ENCODE results near the gene MGLL. TPM values are rescaled to one million over a fixed set of nuclear protein-coding genes. Genes with fewer than 3 reads are reported as not detected.

Gene MGLL
- total RNA-seq, 1 donor from 2014 or later: 83.5 TPM

DNA sequence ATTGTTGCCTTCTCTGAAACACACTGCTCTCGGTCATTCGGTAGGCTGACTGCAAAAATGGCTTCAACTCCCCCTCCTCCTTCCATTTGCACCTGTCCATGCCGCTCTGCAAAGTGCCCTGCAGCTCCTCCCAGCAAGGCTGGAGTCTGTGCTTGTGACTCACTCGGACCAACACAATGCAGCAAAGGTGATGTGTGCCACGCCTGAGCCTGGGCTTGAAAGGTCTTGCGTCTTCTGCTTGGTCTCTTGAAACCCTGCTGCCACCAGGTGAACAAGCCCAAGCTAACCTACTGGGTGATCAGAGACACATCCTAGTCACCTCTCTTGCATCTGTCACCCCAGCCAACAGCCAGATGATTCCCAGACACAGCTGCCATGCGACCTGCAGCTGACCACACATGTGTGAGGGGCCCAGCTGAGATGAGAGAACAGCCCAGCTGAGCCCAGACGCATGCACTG, 71.1 kb downstream of the MGLL start:
- no peak for DNase-seq
- ATAC-seq (ENCODE audit: poor library complexity): no peak
- intact Hi-C loops (cut with DNase I): no loop called here

DNA sequence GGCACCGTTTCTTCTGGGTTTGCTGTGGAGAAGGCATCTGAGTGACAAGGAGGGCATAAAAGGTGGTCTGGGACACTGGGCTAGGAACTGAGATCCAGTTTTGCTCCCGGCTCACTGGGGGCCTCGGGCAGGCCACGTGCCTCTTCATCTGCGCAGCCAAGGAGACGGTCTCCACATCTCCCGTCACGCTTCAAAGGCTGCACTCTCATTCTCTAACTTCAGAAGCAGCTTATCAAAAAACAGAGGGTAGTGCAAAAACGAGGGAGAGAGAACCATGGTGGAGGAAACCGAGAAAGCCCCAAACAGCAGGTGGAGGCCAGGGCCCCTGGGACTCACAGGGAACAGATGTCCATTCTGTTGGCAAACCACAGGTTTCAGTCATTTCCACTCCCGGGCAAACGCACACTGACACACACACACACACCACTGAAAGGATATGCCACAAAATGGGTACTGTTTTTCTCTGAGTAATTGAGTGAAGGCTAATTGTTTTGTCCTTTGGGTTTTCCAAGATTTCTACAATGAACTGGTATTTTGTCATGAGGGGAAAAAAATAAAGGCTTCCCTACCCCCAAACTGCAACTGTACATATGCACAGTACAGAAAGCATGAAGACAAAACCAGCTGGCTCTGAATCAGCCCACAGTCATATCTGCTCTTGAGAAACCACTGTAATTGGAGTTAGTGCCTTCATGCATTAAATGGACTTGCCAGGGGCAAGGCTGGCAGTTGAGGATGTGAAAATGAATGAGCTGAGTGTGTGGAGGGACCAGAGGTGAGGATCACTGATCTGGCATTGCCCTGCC, 71.9 kb downstream of the MGLL start:
- no peak for DNase-seq
- intact Hi-C loops (cut with DNase I): no loop called here
- no peak for ATAC-seq (ENCODE audit: poor library complexity)

DNA sequence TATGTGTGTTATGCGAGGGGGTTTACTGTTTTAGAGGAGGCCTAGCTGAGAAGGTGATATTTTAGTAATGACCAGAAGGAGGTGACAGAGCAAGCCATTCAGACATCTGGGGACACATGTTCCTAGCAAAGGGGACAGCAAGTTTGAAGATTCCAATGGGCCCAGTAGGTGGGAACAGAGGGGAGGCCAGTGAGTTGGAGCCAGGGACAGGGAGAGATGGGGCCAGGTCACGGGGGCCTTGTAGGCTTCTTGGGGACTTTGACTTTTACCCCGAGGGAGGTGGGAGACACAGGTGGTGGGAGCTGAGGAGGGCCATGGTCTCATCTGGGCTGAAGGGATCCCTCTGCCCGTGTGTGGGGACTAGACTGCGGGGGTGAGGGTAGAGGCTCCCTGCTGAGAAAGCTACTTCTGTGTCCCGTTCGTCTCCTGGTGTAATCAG, 72.5 kb downstream of the MGLL start:
- ATAC-seq (ENCODE audit: poor library complexity) (no peak), DNase-seq (no peak)

DNA sequence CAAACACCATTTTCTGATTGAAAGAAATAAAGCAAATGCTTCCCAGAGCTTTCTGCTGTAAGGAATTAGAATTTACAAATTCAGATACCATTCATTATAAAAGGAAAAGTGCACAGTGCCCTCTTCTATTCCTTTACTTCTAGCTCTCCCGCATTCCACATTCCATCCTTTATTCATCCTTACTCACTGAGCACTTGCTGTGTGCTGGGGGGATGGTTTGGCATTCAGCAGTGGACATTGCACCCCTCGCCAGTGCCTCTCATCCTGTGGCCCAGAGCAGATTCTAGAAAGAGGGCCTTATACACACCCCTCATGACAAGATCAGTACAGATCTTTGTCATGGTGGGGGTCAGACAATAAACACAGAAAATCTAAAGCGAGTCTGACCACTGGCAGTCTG, 73.0 kb downstream of the MGLL start:
- intact Hi-C loops (cut with DNase I): loop anchor here (5.0 to 10.0 kb wide), 2 partner anchors 52 to 65 kb away; no protein-coding TSS in a partner anchor
- ATAC-seq (ENCODE audit: poor library complexity) (no peak), DNase-seq (no peak)

More for the DNA sequence above, 72.5 kb downstream of the MGLL start:
- intact Hi-C loops (cut with DNase I): loop anchor here (5.0 to 10.0 kb wide), 2 partner anchors 53 to 65 kb away; no protein-coding TSS in a partner anchor

DNA sequence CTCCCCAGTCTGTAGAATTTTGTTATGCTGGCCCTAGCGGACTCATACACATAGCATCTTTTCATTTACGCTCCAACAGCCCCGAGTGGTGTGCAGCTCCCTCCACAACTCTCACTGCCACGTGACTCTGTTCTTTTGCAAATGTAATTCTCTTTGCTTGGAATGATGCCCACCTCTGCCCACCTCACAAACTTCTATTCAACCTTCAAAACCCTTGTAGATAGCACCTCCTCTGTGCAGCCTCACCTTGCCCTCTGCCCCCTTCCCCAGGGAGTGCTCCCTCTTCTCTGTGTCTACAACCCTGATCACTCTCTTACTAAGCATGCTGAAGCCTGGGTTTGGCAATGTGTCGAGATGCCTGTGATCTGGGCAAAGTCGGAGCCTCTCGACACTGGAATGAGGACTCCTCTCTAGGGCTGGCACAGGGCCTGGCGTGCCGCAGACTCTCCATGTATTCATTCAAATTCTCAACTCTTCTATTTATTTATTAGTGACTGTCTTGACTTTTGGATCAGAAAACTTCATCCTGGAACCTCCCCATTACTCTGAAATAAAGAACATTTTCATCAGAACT, 73.5 kb downstream of the MGLL start:
- DNase-seq (peak; percentile 73), ATAC-seq (ENCODE audit: poor library complexity) (peak; percentile 55)
- intact Hi-C loops (cut with DNase I): loop anchor here (5.0 to 10.0 kb wide), 2 partner anchors 52 to 66 kb away; no protein-coding TSS in a partner anchor

DNA sequence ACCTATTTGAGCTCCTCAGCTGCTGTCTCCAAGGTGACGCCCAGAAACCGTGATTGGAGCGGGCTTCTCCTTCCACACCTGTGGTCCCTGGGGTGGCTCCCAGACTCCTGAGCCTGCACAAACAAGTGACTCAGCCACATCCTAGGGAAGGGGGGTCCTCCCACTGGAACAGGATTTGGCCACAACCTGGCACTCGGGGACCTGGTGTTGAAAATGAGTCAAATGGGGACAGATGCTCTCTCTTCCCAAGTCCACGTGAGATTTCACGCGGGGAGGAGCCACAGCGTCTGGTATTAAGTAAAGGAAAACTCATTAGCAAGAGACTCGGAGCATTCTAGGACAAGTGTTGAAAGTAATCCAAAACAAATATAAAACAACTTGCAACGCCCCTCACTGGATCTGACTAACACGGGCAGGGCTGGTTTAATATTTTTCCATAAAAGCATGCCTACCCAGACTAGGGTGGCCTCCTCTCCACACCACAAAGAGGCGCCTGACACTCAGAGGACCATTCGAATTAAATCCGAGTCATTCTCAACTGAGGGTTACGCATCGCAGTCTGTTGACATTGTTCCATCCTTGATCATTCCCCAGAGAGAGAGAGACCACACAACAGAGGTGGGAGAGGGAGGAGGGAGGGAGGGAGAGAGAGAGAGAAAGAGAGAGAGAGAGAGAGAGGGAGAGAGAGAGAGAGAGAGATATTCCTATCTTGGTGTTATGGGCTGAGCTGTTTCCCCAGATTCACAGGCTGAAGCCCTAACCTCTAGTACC, 74.4 kb downstream of the MGLL start:
- peak; percentile 68 for ATAC-seq (ENCODE audit: poor library complexity)
- DNase-seq: peak; percentile 86
- intact Hi-C loops (cut with DNase I): loop anchor here (5.0 to 10.0 kb wide), 2 partner anchors 51 to 67 kb away; no protein-coding TSS in a partner anchor

DNA sequence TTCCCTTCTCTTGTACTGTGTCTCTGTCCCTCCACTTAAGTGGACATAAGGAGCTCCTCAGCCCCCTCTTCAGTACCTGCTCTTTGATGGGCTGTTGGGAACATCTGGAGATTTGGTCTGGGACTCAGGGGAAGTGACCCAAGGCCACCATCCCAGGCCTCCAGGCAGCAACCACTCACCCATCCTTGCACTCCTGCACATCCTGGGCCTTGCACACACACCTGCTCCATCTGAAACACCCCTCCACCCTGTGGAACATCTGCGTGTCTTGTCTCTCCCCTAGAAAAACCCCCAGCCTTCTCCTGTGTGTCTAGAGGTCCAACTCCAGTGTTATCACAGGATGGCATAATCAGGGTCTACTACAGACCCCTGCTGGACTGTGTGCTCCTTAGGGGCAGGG, 75.2 kb downstream of the MGLL start:
- ATAC-seq (ENCODE audit: poor library complexity) (no peak), DNase-seq (no peak)
- intact Hi-C loops (cut with DNase I): loop anchor here (5.0 to 10.0 kb wide), 2 partner anchors 50 to 68 kb away; no protein-coding TSS in a partner anchor

DNA sequence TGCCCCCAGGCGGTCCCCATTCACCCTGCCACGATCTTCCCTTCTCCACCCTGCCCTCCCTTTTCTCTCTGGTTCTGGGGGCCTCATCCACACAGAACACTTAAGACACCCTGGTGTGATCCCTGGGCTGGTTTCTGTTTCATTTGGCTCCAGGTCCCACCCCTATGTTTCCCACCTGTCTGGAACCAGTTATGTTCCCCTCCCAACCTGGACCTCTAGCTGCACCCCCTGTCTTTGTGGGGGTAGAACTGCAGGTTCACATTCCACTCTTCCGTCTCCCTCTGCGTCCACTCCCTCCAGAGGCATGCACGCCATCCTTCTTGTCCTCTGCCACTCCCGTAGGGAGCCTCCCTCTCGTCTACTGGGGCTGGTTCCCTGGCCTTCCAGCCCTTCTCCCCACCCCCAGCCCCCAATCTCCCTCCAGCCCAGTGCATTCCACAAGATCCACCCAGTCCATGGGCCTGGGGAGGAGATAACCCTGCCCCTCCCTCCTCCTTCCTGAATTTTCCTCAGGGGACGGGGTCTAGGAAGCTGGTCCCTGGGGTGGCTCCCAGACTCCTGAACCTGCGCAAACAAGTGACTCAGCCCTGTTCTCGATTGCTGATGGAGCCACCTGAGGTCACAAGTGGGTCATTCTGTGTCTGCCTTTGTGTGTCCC, 75.8 kb downstream of the MGLL start:
- intact Hi-C loops (cut with DNase I): loop anchor here (5.0 to 10.0 kb wide), 2 partner anchors 49 to 68 kb away; no protein-coding TSS in a partner anchor
- DNase-seq (no peak), ATAC-seq (ENCODE audit: poor library complexity) (peak; percentile 30)

DNA sequence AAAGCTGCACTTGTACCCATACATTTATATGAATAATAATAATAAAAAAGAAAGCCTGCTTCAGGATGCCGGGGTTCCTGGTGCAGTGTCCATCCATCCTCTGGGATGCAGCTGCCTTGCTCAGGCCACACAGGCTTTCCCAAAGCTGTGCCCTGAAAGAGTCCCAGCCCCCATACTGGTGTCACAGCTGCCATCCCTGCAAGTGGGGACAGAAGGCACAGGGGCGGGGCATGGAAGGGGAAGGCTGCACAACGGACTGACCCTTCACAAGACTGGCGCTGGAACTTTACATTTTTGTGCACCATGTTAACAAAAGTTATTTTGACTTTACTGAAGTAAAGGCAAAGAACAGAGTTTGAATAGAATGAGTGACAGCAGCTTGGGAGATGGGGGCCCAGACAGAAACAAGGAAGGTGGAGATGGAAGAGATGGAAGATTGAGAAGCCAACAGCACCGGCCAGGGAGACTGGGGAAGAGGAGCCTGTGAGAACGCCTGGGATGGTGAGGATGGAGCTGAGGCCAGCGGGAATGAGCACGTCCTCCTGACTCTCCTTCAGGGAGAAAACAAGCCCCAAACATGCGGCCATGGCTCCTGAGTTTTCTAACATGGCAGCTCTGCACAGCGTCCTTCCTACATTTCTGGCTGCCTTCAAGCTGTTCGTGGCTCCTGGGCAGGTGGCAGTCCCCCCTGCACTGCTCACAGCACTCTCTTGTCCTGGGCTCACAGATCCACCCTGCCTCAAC, 76.5 kb downstream of the MGLL start:
- DNase-seq (no peak), ATAC-seq (ENCODE audit: poor library complexity) (no peak)
- intact Hi-C loops (cut with DNase I): loop anchor here (5.0 to 10.0 kb wide), 2 partner anchors 49 to 69 kb away; no protein-coding TSS in a partner anchor

DNA sequence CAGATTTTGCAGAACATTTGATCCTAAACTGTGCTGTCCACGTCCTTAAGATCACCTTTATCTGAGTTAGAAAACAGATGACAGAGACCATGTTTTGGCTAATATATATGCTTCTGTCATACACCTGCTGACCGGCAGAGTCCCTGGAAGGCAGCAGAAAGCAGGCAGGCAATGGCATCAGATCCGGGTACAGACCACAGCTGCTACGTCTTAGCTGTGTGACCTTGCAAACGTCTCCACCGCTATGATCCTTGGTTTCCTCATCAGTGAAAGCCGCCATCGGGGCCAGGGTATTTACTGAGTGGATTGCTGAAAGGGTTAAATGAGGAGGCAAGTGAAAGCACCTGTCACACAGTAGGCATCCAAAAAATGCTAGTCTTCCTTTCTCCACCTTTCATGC, 77.4 kb downstream of the MGLL start:
- ATAC-seq (ENCODE audit: poor library complexity): no peak
- intact Hi-C loops (cut with DNase I): loop anchor here (5.0 to 10.0 kb wide), 2 partner anchors 48 to 70 kb away; no protein-coding TSS in a partner anchor
- DNase-seq: no peak

DNA sequence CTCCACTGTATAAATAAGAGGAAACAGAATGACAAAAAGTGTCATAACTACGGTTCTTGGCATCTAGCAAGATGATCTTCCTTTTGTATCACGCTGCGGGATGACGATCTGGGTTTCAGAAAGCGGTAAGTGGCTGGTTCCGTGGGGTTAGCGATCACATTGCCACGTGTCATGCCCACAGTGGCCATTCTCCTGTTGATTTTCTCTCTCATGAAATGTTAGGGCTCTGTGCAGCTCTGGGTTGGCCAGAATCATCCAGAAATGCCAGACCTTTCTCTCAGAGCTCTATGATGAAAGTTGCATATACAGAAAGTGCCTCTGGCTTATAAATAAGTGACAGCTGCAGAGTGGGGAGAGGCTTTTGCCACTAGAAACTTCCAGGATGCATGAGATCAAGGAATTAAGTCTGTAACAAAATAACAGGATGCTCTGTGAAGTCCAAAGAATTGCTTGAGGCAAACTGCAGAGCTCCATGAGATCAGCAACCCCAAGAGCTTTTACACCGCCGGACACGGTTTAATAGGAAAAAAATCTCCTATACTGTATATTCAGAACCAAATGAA, 78.0 kb downstream of the MGLL start:
- ATAC-seq (ENCODE audit: poor library complexity): no peak
- intact Hi-C loops (cut with DNase I): loop anchor here (10.0 kb wide), 1 partner anchor 70 kb away; no protein-coding TSS in a partner anchor
- no peak for DNase-seq

DNA sequence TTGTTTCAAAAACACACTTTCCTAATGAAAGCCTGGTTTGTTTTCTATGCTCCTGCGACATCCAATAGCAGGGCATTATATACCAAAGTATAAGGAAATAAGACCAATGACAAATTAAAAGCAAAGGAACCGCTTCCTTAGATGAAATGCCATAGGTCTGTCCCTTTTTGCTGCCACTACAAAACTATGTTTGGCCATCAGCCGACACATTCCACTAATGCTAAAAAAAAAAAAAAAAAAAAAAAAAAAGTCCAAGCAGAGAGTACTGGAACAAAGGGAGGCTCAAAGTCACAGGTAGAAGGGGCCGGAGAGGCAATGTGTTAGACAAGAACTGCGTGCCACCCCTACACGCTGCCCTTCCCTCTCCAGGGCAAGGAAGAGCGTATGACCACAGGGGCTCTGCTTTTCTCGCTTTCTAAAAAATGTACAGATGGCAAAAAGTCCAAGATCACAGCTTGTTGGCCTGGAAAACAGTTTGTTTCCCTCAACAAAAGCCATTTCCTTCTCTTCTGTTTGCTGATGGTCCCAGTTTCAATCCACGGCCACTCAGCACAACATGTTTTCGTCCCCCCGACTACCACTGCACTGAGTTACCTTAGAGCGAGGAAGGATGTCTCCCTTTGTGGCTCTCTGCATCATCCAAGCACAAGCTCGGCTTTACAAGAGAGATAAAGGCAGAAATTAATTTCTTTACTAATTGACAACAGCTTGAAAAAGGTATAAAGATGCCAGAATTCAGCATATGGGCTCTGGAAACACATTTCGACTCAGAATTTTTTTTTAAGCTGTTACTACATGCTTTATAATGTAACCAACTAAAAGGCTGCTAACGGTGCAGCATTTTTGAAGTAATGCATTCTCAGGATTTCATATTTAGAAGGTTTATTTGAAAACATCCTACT, 78.7 kb downstream of the MGLL start:
- intact Hi-C loops (cut with DNase I): loop anchor here (10.0 kb wide), 1 partner anchor 71 kb away; no protein-coding TSS in a partner anchor
- no peak for DNase-seq
- ATAC-seq (ENCODE audit: poor library complexity): no peak

DNA sequence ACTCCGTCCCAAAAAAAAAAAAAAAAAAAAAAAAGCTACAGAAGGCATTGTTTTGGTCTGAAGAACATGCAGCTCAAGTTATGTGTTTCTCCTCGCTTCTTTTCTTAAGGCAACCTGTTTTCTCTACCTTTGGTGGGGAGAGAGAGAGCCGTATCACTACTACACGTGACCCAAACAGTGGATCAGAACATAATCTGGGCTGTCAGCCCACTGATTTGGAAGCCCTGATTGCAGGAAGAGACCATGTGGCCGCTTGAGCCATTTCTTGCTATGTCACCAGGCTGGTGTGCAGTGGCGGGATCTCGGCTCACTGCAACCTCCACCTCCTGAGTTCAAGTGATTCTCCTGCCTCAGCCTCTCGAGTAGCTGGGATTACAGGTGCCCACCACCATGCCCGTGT, 79.7 kb downstream of the MGLL start:
- intact Hi-C loops (cut with DNase I): loop anchor here (10.0 kb wide), 1 partner anchor 72 kb away; no protein-coding TSS in a partner anchor
- DNase-seq (no peak), ATAC-seq (ENCODE audit: poor library complexity) (no peak)

DNA sequence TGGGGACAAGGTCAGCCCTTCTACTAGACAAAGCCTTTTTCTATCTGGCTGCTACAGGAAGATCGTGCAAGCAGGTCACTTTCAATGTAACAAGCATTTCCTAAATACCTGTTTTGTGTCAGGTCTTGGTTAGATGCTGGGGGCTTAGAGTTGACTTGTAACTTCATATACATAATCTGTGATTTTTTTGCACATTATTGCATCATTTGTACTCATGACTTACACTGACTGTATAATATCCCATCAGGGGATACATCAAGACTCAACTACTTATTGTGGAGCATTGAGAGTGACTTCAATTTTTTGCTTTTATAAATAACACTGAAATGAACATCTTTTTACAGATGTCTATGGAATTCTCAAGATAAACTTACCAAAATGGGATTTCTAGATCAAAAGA, 80.6 kb downstream of the MGLL start:
- intact Hi-C loops (cut with DNase I): loop anchor here (10.0 kb wide), 1 partner anchor 73 kb away; no protein-coding TSS in a partner anchor
- no peak for ATAC-seq (ENCODE audit: poor library complexity)
- DNase-seq: no peak

DNA sequence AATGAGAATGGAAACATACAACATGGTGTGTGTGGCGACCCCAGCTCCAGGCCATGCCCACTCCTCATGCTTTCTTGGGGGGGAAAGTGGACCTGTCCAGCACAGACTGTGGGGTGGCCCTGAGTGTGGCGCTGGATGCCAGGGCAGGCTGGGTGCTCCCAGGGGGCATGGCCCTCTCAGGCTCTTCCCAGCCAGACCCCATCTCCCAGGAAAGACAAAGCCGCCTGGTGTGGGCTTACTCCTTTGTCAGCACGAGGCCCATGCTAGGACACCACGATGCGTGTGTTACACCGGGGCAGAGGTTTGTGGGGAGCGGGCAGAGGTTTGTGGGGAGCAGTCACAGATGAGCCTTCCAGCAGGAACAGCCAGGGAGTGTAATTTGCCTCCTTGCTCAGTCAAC, 81.1 kb downstream of the MGLL start:
- DNase-seq (no peak), ATAC-seq (ENCODE audit: poor library complexity) (no peak)
- intact Hi-C loops (cut with DNase I): loop anchor here (10.0 kb wide), 1 partner anchor 74 kb away; no protein-coding TSS in a partner anchor

All from Right ventricle myocardium superior (tissue), 1 donor.